GM19455 (cell line): ENCODE results near the gene ZC3H12D.
"Not testable (repeated sequence)": the region's sequence is repeated elsewhere in the genome, so short reads cannot be mapped to it uniquely, and the experiment has no call there.

Experiments used
- ATAC-seq: cut with Tn5 transposase; IDR thresholded peaks from one replicate; pipeline ENCODE4 v1.9.1; 2021; ENCODE audit not compliant: unreplicated experiment

Gene ZC3H12D

DNA sequence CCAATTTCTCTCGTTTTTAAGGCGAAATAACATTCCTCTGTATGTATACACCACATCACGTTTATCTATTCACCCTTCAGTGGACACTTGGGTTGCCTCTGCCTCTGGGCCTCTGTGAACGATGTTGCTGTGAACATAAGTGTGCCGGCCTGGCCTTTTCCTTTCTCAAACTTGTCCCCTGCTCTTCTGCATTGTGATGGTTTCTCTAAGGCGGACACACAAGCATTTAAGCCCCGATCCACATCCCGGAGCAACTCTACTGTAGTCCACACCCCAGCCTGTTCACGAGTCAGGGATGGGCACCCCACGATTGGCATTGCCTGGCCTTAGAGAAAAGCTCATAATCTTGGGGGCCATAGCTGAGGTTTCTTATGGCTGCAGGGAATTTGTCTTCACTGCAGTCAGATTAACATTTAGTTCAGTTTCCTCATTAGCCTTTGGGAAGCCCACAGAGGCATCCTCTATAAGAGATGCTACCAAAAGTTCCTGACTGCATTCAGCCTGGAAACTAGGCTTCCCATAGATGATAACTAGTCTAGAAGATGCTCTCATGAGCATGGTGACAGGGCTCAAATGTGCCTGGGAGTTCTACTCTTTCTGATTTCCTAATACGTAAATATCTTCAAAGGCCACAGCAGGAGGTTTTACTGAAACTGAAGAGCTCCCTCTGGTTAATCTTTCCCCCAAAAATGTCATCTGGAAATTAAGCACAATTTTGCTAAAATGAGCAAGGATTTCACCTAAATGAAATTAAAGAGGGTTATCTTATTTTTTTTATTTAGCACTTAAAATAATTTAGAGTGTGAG, 762 bp downstream of the ZC3H12D start:
- no peak for ATAC-seq

DNA sequence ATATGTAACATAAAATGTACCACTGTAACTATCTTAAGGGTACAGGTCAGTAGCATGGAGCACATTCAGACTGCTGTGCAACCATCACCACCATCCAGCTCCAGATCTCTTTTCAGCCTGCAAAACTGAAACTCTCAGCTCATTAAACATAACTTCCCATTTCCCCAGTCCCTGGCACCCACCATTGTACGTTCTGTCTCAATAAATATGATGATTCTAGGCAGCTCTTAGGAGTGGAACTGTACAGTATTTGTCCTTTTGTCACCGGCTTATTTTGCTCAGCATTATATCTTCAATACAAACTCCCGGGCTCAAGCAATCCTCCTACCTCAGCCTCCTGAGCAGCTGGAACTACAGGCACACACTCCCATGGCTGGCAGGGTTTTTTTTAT, 1.5 kb downstream of the ZC3H12D start:
- no peak for ATAC-seq

DNA sequence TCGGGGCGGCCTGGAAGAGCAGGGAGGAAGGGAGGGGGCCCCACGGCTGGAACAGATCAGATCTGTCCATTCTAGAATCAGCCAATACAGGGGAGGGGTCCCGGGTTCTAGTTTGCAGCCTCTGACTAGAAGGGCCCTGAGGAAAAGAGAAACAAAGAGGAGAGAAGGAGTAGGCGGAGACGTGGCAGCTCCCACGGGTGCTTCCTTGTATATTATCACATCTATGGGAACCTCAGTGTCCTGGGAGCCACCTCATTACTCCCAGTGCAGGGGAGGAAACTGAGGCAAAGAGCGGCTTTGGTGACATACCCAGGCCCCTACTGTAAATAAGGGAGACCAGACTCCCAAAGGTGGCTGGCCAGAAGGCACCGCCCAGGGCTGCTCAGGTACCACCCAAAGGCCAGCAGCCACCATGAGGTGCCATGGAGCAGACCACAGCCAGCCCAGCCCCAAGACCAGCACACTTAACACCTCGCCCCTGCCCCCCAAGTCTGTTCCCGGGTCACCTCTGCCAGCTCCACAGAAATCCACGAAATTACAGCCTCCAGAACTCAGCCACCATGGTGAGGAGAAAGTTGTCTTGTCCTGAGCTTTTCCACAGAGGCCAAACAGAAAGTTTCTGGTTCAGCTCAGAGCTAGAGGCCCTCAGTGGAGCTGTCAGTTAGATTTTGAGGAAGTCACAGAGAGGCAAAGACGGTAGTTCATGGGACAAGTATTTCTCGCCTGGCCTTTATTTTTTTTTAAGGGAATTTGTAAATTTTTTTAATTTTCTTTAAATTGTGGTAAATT, 2.1 kb downstream of the ZC3H12D start:
- peak; percentile 0 for ATAC-seq

DNA sequence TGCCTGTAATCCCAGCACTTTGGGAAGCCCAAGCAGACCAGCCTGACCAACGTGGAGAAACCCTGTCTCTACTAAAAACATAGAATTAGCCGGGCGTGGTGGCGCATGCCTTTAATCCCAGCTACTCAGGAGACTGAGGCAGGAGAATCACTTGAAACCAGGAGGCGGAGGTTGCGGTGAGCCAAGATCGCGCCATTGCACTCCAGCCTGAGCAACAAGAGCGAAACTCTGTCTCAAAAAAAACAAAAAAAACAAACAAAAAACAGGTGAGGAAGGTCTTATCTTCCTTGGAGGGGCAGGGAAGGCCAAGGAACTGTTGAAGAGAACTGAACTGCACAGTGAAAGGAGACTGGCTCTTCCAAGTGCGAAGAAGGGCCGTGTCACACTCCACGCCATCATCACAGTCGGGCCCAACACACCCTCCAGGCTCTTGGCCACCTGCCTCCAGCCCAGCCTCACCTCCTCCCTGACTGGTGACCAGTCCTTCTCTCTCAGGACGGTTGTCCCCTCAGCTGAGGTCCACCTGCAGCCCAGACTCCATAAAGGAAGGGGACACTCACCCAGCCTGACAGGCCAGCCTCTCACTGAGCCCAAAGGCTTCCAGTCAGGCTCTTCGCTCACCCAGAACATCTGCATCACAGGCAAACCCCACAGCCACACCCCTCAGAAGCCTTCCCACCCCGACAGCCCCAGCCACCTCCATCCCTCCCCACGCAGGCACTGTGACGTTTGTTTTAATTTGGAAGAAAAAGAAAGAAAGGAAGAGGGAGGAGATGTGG, 4.1 kb downstream of the ZC3H12D start:
- no peak for ATAC-seq

DNA sequence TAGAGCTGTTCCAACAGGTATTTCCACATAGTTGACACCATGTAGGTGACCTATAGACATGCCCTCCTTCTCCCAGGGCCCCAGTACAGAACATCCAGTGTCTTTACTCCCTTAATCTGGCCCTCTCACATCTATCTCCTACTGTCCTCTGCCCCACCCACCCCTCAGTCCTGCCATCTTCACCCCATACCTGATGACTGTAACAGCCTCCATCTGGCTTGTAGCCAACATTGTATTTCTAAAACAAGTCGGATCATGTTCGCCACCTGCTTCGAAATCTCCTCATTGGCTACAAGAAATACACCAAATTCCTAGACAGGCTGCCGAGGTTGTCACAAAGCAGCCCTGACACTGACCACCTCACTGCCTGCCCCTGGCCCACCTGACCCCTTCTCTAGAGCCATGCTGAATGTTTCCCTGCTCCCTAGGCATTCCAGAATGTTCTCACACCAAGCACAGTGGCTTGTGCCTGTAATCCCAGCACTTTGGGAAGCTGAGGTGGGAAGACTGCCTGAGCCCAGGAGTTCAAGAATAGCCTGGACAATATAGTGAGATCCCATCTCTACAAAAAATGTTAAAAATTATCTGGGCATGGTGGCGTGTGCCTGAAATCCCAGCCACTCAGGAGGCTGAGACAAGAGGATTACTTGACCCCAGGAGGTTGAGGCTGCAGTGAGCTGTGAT, 6.0 kb downstream of the ZC3H12D start:
- ATAC-seq, result no peak

DNA sequence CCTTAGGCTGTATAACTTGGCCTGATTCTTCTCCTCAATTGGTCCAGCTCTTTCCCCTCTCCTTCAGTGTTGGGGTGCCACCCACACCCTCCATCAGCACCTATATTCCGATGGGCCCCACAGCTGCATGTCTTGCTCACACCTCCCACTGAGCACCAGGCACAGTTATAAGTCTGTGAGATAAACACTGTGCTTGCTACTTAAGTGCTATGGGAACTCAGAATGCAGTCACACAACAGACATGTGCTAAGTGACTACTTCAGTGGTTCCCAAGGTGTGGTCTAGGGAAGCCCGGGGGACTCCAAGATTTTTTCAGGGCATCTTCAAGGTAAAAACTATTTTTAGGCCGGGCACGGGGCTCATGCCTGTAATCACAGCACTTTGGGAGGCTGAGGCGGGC, 7.3 kb downstream of the ZC3H12D start:
- no peak for ATAC-seq

DNA sequence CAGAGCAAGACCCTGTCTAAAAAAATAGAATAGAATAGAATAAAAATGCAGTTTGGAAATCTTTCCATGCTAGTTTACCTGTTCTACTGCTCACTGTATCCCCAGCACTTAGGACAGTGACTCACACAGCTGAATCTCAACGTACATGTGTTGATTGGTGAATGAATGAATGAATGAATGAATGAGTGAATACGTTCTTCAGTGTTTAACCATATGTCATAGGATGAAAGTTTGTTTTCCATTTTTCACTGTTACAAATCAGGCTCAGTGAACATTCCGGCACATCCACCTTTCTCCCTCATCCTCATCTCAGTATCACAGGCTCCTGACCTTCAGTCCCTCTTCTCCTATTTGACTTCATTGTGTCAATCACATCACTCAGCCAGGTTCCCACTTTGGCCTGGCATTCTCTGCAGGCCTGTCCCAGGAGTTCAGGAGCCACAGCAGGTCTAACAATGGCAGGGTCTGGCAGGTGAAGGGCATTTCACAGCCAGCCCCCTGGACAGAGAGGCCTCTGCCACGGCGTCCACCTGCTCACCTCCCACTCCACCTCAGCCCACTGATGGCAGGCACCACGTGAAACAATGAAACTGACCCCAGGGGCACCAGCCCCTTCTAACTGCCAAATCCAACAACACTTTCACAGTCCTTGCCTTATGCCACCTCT, 7.9 kb downstream of the ZC3H12D start:
- no peak for ATAC-seq

DNA sequence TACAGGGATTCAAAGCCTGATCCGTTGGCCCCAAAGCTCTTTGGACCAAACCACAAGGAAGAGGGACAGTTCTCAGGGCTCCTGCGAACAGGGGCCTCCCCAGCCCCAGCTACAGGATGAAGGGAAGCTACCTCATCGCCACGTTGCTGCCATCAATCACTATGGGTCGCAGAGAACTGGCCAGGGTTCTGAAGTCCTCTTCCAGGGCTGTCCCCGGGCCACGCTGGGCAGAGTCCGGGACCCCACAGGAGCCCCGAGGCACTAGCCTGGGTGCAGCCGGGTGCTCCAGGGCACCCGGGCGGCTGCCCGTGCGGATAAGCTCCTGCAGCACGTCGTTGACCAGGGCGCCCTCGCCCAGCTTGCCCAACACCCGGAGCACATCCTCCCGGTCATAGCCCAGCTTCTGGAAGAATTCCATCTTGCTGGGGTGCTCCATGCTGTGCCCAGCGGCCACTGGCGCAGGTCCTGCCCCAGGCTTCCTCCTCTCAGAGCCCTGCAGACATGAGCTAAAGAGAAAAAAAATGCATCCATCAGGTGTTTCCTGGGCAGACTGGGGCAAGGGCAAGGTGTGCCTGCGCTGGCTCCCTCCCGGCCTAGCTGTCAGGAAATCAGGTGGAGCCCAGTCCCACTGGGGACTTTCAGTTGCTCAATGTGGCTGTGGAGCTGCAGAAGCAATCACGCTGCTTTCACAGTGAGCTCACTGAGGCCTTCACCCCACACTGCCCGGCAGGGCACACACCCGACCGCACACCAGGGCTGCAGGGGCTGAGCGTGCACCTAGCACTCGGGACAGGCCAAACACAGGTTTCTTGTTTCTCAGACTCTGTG, 10.5 kb downstream of the ZC3H12D start:
- ATAC-seq, result peak; percentile 30

DNA sequence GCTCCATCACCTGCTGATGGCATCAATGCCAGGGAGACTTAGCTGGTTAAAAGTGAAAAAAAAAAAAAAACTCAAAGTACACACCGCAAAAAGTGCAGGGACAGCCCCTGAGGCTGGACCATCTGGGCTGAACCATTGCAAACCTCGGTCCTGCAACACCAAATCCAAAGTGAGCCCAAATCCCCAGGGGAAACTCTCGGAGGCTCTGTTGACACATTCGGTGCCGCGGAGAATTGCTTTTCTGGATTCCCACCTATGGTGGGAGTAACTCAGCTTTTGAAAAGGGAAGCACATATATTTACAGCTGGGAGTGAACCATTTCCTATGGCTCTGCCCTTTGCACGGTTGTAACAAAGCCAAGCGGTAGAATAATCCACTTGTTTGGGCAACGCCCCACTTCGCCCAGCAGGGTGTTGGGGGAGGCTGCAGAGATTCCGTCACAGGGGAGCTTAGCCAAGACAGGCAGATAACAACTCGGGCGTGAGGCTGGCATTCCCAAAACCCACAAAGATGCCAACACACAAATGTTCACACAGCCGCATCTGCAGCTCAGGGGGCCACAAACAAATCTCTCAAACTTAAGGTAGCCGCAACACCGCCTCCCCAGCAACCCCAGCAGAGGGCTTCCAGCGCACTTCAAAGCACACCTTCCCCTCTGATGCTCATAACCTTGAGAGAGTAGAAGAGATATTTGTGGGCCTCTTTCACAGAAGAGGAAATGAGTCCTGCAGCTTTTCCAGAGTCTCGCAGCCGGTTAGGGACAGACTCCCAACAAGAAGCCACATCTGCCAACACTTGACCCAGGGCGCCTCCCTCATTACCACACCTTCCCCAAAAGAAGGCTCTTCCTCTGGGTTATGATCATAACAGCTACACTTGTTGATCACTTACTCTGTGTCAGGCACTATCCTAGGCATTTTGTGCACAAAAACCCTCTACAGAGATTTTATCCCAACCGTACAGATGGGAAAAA, 11.4 kb downstream of the ZC3H12D start:
- no peak for ATAC-seq

DNA sequence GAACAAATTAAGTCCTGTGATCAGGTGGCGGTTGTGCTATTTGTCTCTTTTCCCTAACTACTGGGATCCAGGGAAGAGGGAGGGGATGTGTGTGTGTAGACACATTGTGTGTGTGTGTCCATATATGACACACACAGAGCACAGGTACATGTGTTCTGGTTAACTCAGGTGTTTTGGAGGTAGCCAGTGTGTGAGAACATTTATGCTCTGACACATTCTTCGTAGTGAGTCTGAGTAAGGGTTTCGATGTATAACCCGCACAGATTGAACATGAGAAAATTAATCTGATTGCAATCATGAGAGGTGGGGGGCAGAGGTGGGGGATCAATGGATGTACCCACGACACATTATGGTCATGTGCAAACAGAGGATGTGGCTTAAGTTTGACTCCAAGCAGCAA, 12.6 kb downstream of the ZC3H12D start:
- ATAC-seq, result no peak

DNA sequence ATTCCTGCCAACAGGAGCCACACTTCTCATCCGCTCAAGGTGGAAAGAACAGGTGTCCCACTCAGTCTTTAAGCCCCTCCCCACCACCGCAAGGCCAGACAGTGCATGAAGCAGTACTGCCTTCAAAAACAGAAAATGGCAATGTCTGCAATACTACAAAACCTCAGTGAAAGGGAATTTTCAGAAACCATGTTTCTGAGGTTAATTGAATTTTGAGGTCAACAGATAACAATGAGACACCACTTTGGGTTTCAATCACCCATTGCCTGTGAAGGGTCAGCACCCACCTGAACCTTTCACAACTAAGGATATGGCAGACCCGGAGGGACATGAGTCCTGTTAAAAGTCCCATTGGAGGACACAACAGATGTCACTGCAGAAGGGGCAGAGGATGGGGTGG, 13.0 kb downstream of the ZC3H12D start:
- peak; percentile 28 for ATAC-seq

DNA sequence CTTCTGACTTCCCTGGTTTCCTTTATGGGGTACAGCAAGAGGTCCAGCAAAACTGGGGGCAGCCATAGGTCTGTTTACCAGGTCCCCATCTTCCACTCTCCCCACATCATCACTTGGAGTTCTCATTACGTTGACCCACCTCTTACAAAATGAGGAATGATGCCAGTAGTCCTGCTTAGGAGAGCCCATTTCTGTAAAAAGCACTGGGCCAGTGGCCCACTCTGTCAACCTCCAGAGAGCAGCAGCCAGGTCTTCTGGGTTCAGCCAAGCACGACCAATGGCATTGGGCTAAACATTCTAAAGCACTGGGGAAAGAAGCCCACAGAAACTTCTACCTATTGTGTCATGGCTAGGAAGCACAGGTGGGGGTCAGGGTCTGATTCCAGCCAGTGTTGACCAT, 13.9 kb downstream of the ZC3H12D start:
- no peak for ATAC-seq

DNA sequence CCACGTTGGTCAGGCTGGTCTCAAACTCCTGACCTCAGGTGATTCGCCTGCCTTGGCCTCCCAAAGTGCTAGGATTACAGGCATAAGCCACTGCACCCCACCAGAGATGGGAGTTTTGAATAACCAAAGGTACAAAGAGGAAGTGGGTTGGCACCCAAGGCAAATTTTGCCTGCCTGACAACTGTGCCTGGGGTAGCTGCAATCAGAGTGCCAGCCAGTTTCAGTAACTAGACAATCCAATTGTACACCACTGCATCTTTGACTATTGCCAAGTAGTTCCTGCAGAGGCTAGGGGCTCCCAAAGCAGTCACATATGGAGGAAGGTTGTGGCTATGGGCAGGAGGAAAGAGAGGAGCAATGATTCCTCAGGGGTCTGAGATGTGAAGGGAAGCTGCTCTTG, 16.6 kb downstream of the ZC3H12D start:
- ATAC-seq, result no peak

DNA sequence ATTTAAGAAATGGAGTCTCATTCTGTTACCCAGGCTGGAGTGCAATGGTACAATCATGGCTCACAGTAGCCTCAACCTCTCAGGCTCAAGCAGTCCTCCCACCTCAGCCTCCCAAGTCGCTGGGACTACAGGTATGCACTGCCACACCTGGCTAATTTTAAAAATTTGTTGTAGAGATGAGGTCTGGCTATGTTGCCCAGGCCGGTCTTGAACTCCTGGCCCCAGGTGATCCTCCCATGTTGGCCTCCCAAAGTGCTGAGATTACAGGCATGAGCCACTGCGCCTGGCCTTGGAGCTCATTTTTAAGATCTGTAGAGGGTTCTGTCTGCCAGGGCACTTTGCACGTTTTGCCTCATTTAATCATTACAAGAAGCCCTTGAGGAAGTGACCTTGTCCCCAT, 17.5 kb downstream of the ZC3H12D start:
- no peak for ATAC-seq

DNA sequence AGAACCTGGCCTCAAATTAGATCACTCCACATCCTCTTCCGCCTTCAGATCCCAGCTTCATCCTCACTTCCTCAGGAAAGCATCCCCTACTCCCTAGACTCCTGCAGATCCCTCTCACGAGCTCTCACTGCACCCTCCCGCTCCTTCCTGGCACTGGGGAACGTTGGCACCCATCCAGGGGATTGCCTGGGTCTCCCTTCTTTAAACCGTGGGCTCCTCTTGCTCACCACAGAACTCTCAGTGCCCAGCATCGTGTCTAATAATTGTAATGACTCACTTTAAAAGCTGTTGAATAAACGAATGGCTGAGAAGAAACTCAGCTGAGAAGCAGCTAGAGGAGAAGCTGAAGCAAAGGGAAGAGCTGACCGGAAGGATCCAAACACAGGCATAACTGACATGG, 20.4 kb downstream of the ZC3H12D start:
- no peak for ATAC-seq

DNA sequence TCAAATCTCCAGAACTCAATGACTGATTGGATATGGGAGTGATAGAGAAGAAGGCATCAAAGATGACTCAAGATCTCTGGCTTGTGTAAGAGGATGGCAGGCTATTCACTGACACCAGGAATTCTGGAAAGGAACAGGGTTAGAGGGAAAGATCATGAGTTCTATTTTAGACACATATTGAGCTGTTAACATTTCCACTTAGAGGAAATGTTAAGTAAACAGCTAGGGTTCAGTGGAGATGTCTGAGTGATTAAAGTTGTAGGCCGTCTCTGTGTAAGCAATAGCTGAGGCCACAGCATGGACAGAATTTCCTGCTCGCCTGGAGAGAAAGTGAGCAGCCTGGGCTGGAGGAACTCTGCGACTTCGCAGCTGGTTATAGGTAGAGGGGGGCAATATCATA, 21.0 kb downstream of the ZC3H12D start:
- ATAC-seq, result no peak

DNA sequence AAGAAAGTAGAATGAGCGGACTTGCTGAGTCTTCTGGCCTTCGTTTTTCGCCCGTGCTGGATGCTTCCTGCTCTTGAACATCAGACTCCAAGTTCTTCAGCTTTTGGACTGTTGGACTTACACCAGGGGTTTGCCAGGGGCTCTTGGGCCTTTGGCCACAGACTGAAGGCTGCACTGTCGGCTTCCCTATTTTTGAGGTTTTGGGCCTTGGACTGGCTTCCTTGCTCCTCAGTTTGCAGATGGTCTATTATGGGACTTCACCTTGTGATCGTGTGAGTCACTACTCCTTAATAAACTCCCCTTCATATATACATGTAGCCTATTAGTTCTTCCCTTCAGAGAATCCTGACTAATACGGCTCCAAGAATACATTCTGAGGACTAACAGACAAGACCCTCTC, 22.1 kb downstream of the ZC3H12D start:
- ATAC-seq, result not testable (repeated sequence)

DNA sequence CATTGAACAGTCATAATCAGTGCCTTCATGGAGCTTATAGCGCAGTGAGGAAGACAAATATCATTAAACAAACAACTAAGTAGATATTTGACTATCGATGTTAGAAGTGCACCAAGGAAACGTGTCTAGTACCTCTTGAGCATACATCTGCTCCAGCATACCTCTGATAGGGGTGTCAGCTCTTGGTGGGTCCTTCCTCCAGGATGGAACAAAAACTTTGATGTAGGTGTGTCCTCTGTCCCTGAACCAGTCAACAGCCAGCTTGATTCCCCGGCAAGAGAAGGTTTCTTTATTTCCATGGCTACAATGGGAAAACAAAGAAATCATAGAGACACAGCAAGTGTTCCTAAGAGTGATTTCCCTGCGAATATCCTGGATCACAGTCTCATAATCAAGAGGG, 23.1 kb downstream of the ZC3H12D start:
- ATAC-seq, result no peak

DNA sequence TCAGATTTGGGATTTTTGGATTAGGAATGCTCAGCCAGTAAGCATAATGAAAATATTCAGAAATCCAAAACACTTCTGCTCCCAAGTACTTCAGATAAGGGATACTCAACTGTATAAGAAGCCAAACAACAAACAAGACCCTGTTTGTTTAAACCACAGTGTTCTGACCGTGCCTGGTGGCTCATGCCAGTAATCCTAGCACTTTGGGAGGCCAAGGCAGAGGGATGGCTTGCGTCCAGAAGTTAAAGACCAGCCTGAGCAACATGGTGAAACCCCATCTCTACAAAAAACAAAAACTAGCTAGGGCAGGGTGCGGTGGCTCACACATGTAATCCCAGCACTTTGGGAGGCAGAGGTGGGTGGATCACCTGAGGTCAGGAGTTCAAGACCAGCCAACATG, 24.6 kb downstream of the ZC3H12D start:
- not testable (repeated sequence) for ATAC-seq
